Keratinocyte (primary cell): ENCODE results near the gene NT5C1B. TPM values are rescaled to one million over a fixed set of nuclear protein-coding genes. Genes with fewer than 3 reads are reported as not detected.

Experiments
- DNase-seq: peaks from one replicate; pipeline ENCODE4 v3.0.0-alpha.2; 2011; ENCODE audit warnings: low read depth, missing footprints, low spot score
- FAIRE-seq: peaks from 2 replicates; lab custom pipeline; 2011; peaks lifted over from hg19 to GRCh38; lab: Jason Lieb, UNC
- H2AFZ ChIP-seq: 2 replicates; pipeline ENCODE4 v1.6.0; 2012; ENCODE audit warnings: low read length, control low read depth, inconsistent platforms; ENCODE audit not compliant: control insufficient read depth
- H3K27ac ChIP-seq: 2 replicates; pipeline ENCODE4 v1.5.1; 2011; ENCODE audit warnings: low read length; ENCODE audit not compliant: control insufficient read depth, insufficient read depth
- H3K27me3 ChIP-seq: 3 replicates; pipeline ENCODE4 v1.6.0; 2011; ENCODE audit warnings: low read length; ENCODE audit not compliant: control insufficient read depth, insufficient read depth; ENCODE audit errors: extremely low read depth
- H3K36me3 ChIP-seq, 2 experiments: 2 replicates in 1 of 2; 3 replicates in 1 of 2; pipeline ENCODE4 v1.5.1; 2011; ENCODE audit warnings: low read length in 2 of 2, mild to moderate bottlenecking in 1 of 2; ENCODE audit not compliant: control insufficient read depth in 2 of 2, insufficient read depth in 2 of 2; ENCODE audit errors: extremely low read depth in 1 of 2
- H3K4me1 ChIP-seq: 3 replicates; pipeline ENCODE4 v1.5.1; 2011; ENCODE audit warnings: low read length; ENCODE audit not compliant: control insufficient read depth, insufficient read depth; ENCODE audit errors: extremely low read depth
- H3K4me2 ChIP-seq: 3 replicates; pipeline ENCODE4 v1.6.0; 2011; ENCODE audit warnings: low read depth, low read length; ENCODE audit not compliant: control insufficient read depth, insufficient read depth; ENCODE audit errors: extremely low read depth
- H3K4me3 ChIP-seq, 3 experiments: fragments of 200-600 bp in 1 of 3; sonication (generic) in 1 of 3; 2 replicates in 2 of 3; 3 replicates in 1 of 3; pipeline ENCODE4 v1.5.1; 2011 to 2016; ENCODE audit warnings: low read length in 3 of 3, mild to moderate bottlenecking in 3 of 3, control low read depth in 2 of 3, inconsistent platforms in 1 of 3, low read depth in 1 of 3, mixed read lengths in 1 of 3, mixed run types in 1 of 3, moderate library complexity in 1 of 3; ENCODE audit not compliant: control insufficient read depth in 2 of 3, insufficient read depth in 2 of 3; ENCODE audit errors: extremely low read depth in 1 of 3
- H3K79me2 ChIP-seq: 2 replicates; pipeline ENCODE4 v1.6.0; 2012; ENCODE audit warnings: low read length; ENCODE audit not compliant: control insufficient read depth, insufficient read depth
- H3K9ac ChIP-seq: 3 replicates; pipeline ENCODE4 v1.6.0; 2011; ENCODE audit warnings: low read length; ENCODE audit not compliant: control insufficient read depth, insufficient read depth; ENCODE audit errors: extremely low read depth
- H3K9me1 ChIP-seq: 3 replicates; pipeline ENCODE4 v1.6.0; 2011; ENCODE audit warnings: low read length; ENCODE audit not compliant: control insufficient read depth, insufficient read depth; ENCODE audit errors: extremely low read depth
- H3K9me3 ChIP-seq: 2 replicates; pipeline ENCODE4 v1.5.1; 2012; ENCODE audit warnings: low read depth, low read length; ENCODE audit not compliant: control insufficient read depth
- H4K20me1 ChIP-seq: 3 replicates; pipeline ENCODE4 v1.6.0; 2011; ENCODE audit warnings: low read length; ENCODE audit not compliant: control insufficient read depth, insufficient read depth; ENCODE audit errors: extremely low read depth
- EZH2 ChIP-seq: IDR thresholded peaks from one replicate; pipeline ENCODE4 v1.6.1; 2012; ENCODE audit warnings: inconsistent platforms, mild to moderate bottlenecking, low read length, moderate library complexity
- dilution Hi-C: fragments of 300-500 bp; cut with MboI; formaldehyde crosslinking; loops from one replicate; pipeline ENCODE4 v1.7.0; 2020; ENCODE audit warnings: low sequenced_read_pairs; ENCODE audit not compliant: extremely low pct_ligation_motif_present
- polyA plus RNA-seq, 5 experiments: library from polyadenylated mRNA; depleted of rRNA in 3 of 5; stranded (reverse) in 3 of 5; stranded (forward) in 1 of 5; unstranded in 1 of 5; fragments of >200 nt; gene quantifications; 1 replicate in 1 of 5; 2 replicates in 3 of 5; 3 replicates in 1 of 5; pipeline versions ENCODE4 v1.2.1 to v1.2.3, GENCODE V29; 2011 to 2012; ENCODE audit warnings: missing spikeins in 2 of 5, low read depth in 1 of 5, low replicate concordance in 1 of 5
- small RNA-seq, 3 experiments: library from RNA; depleted of rRNA; stranded (forward); fragments of <200 nt; gene quantifications; one replicate each; pipeline ENCODE3, GENCODE V24; 2012; ENCODE audit warnings: low read depth in 3 of 3, low replicate concordance in 1 of 3; ENCODE audit not compliant: insufficient read length in 3 of 3
- TF ChIP-seq, protein P1 (sequence below), 3 experiments: IDR thresholded peaks in 1 of 3; conservative IDR thresholded peaks in 1 of 3; optimal IDR thresholded peaks in 1 of 3; 2 replicates in 2 of 3; 3 replicates in 1 of 3; pipeline versions ENCODE3 to v1.5.1; 2011; ENCODE audit warnings: low read length in 3 of 3, mild to moderate bottlenecking in 3 of 3, moderate library complexity in 2 of 3, control low read depth in 1 of 3, inconsistent platforms in 1 of 3; ENCODE audit not compliant: insufficient read depth in 2 of 3; ENCODE audit errors: extremely low read depth in 1 of 3

The NT5C1B gene
- polyA plus RNA-seq, 1 donor (not counting 4 experiments of a cell fraction or from before 2014, with no cell fraction given): not detected

DNA sequence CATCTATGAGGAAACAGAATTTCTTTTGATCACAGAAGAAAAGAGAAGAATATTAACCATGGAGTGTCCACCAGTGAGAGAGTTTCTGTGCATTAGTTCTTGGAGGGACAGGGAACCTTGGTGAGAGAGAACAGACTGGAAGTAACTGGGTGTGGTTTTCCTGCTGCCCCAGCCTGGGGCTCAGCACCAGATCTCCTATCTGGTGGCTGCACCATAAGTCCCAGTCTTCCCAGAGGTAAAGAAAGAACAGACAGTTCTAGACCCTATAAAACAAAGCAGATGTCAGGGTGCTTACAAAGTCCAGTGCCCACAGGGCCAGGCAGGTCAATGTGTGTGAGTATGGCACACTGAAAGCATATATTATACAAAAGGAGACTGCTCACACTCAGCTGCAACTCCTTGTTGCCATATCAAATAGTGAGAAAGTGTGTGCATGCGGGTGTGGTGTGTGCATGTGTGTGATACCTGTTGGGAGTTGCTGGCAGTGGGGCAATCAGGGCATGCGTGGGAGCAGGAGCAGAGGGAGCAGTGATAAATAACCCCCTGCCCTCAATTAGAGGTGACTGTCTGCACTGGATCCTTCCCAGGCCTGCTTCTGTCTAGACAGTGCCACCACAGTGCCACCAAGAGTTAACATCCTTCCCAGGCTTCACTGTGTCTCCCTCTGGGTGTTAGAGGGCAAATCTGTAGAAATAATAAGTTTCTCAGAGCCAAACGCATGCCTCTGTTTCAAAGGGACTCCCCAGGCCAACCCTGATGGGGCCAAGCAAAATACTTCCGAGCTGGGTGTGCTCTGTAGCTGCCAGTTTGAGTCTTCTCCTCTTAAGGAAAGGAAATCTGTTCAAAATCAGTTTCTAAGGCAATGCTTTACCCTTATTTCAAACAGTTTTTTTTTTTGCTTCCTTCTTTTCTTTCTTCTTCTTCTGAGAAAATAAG lies 74.6 kb downstream of the NT5C1B start:
- H2AFZ ChIP-seq: no peak overlapping the region
- no peak overlapping the region for H3K27ac ChIP-seq

More for the DNA sequence above, 74.6 kb downstream of the NT5C1B start:
- Histone ChIP-seq H3K4me1 (no peaks in the 10 kb centered on the region), H3K36me3 (no peaks in the 10 kb centered on the region), H3K9ac (no peak overlapping the region), H3K9me1 (no peaks in the 10 kb centered on the region), H3K79me2 (no peaks in the 10 kb centered on the region), H3K9me3 (no peaks in the 10 kb centered on the region), H3K27me3 (no peaks in the 10 kb centered on the region), H4K20me1 (no peaks in the 10 kb centered on the region), H3K4me2 (no peak overlapping the region), H3K4me3 (no peak overlapping the region)
- dilution Hi-C loops: no loop called here
- DNase-seq (no peak), FAIRE-seq (no peak)
- no peak for TF ChIP-seq EZH2
- TF ChIP-seq, protein P1, sequence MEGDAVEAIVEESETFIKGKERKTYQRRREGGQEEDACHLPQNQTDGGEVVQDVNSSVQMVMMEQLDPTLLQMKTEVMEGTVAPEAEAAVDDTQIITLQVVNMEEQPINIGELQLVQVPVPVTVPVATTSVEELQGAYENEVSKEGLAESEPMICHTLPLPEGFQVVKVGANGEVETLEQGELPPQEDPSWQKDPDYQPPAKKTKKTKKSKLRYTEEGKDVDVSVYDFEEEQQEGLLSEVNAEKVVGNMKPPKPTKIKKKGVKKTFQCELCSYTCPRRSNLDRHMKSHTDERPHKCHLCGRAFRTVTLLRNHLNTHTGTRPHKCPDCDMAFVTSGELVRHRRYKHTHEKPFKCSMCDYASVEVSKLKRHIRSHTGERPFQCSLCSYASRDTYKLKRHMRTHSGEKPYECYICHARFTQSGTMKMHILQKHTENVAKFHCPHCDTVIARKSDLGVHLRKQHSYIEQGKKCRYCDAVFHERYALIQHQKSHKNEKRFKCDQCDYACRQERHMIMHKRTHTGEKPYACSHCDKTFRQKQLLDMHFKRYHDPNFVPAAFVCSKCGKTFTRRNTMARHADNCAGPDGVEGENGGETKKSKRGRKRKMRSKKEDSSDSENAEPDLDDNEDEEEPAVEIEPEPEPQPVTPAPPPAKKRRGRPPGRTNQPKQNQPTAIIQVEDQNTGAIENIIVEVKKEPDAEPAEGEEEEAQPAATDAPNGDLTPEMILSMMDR (optimal IDR thresholded peaks at IDR 0.05 in 1 of 3, IDR thresholded peaks at IDR 0.05 in 1 of 3, conservative IDR thresholded peaks at IDR 0.05 in 1 of 3; ENCODE audit: extremely low read depth in 1 of 3, insufficient read depth in 2 of 3, low read length in 3 of 3): peak in 1 of 3 experiments; percentile 4

Small RNAs within 50 kb of the gene (small RNA-seq; reads per million reads assigned to genes)
- 0 reads per million in 3 experiments for gene RNU6-1215P

Other genes starting within 250 kb of the NT5C1B start
- 22.6 to 29.6 TPM (median 24.7 TPM) in 3 replicates for gene RDH14, start 28.9 kb downstream of the NT5C1B start, polyA plus RNA-seq